Lung (tissue), 12 donors: Measurements from ENCODE around the gene PLCD3. TPM values are rescaled to one million over a fixed set of nuclear protein-coding genes. Genes with fewer than 3 reads are reported as not detected.

Experiments
- ATAC-seq: fragments of 200-7000 bp; cut with Tn5 transposase; one replicate; pipeline ENCODE4 v1.9.1; 2020; ENCODE audit warnings: moderate number of reproducible peaks; ENCODE audit not compliant: insufficient read depth, low FRiP score
- DNase-seq, 3 donors: peaks; one replicate each; pipeline ENCODE4 v3.0.0-alpha.2; 2013 to 2017
- H3K27ac ChIP-seq, 2 donors: one replicate each; pipeline ENCODE4 v1.5.1; 2013; ENCODE audit warnings: mild to moderate bottlenecking in 2 of 2, moderate library complexity in 2 of 2, control low read depth in 1 of 2, inconsistent platforms in 1 of 2, low read depth in 1 of 2, low read length in 1 of 2
- H3K27me3 ChIP-seq, 3 donors: one replicate each; pipeline ENCODE4 v1.5.1; 2013; ENCODE audit warnings: low read length in 2 of 3; ENCODE audit not compliant: control insufficient read depth in 3 of 3, insufficient read depth in 3 of 3
- H3K36me3 ChIP-seq, 4 donors: one replicate each; pipeline ENCODE4 v1.5.1; 2013; ENCODE audit warnings: low read length in 4 of 4, mild to moderate bottlenecking in 1 of 4, moderate library complexity in 1 of 4; ENCODE audit not compliant: control insufficient read depth in 4 of 4, insufficient read depth in 4 of 4
- H3K4me1 ChIP-seq, 5 donors: one replicate each; pipeline ENCODE4 v1.5.1; 2013; ENCODE audit warnings: low read length in 5 of 5, mild to moderate bottlenecking in 2 of 5, moderate library complexity in 1 of 5; ENCODE audit not compliant: control insufficient read depth in 5 of 5, insufficient read depth in 5 of 5
- H3K4me3 ChIP-seq: one replicate; pipeline ENCODE4 v1.5.1; 2013; ENCODE audit warnings: mild to moderate bottlenecking, control low read depth, moderate library complexity
- H3K9ac ChIP-seq, 2 donors: one replicate each; pipeline ENCODE4 v1.5.1; 2013; ENCODE audit warnings: low read length in 2 of 2, control low read depth in 1 of 2; ENCODE audit not compliant: insufficient read depth in 1 of 2
- H3K9me3 ChIP-seq, 4 donors: one replicate each; pipeline ENCODE4 v1.5.1; 2013; ENCODE audit warnings: low read length in 3 of 4, mild to moderate bottlenecking in 1 of 4, moderate library complexity in 1 of 4; ENCODE audit not compliant: control insufficient read depth in 4 of 4, insufficient read depth in 3 of 4
- CTCF ChIP-seq: IDR thresholded peaks from 2 replicates; pipeline ENCODE4 v1.5.1; 2012; ENCODE audit warnings: mild to moderate bottlenecking; ENCODE audit errors: control extremely low read depth, extremely low read depth
- WGBS, 2 donors: extraction: QIAGEN DNeasy Blood & Tissue Kit; methylation state at CpG; one replicate each; pipeline ENCODE4 v1.1.7; 2013; 5-methylcytosine and 5-hydroxymethylcytosine counted together
- polyA plus RNA-seq, 2 donors: library from polyadenylated mRNA; stranded (reverse); fragments of 200-250 nt; gene quantifications; one replicate each; pipeline ENCODE4 v1.2.1, GENCODE V29; 2013
- total RNA-seq, 2 donors: library from RNA; depleted of rRNA in 1 of 2; stranded (reverse); fragments of >200 nt in 1 of 2; gene quantifications; one replicate each; pipeline ENCODE4 v1.2.1, GENCODE V29; 2014 to 2021
- donor health status: control.
- donor health status: control.
- donor health status: Bipolar disorder and iron deficiency.
- donor health status: healthy.
- donor health status: DM: yes; HTN: yes; CAD: no.

The PLCD3 gene
- total and polyA plus RNA-seq, 4 donors: 3.6 to 43.3 (median 18.9) TPM

- no peak overlapping the region for H3K27ac ChIP-seq
- peaks cover 0 to 5% (median 0%) of the 10 kb centered on the region in 5 donors for H3K4me1 ChIP-seq
- no peak overlapping the region for H3K4me3 ChIP-seq
- H3K9ac ChIP-seq: no peak overlapping the region
- peaks cover 8 to 18% (median 10%) of the 10 kb centered on the region in 4 donors for H3K36me3 ChIP-seq
- ATAC-seq (no peak), DNase-seq (no peak)
- 92 to 98% methylated on average over 8 of the region's 8 CpGs for WGBS, 2 donors
- no peak for TF ChIP-seq CTCF
- no peaks in the 10 kb centered on the region for H3K9me3 ChIP-seq
- H3K27me3 ChIP-seq: no peaks in the 10 kb centered on the region
Measured at GRCh38 chr17:45070001-45070400, 62.3 kb downstream of the PLCD3 start.

GRCh38 chr17:45067637-45068036, 64.7 kb downstream of the PLCD3 start:
- TF ChIP-seq CTCF: no peak
- H3K4me1 ChIP-seq: peaks cover 0 to 6% (median 2%) of the 10 kb centered on the region in 5 donors
- no peak for ATAC-seq
- no peak overlapping the region for H3K27ac ChIP-seq
- no peak overlapping the region for H3K9ac ChIP-seq
- no peak for DNase-seq
- H3K4me3 ChIP-seq: no peak overlapping the region
- peaks cover 4 to 12% (median 8%) of the 10 kb centered on the region in 4 donors for H3K36me3 ChIP-seq
- H3K9me3 ChIP-seq: no peaks in the 10 kb centered on the region
- no peaks in the 10 kb centered on the region for H3K27me3 ChIP-seq
- 84 to 89% methylated on average over 2 of the region's 2 CpGs for WGBS, 2 donors

GRCh38 chr17:45063198-45063597, 69.1 kb downstream of the PLCD3 start:
- Histone ChIP-seq H3K4me1 (peaks cover 6 to 20% (median 10%) of the 10 kb centered on the region in 5 donors), H3K9me3 (no peaks in the 10 kb centered on the region), H3K9ac (no peak overlapping the region), H3K36me3 (peaks cover 0 to 7% (median 2%) of the 10 kb centered on the region in 4 donors), H3K4me3 (no peak overlapping the region), H3K27me3 (no peaks in the 10 kb centered on the region), H3K27ac (no peak overlapping the region)
- DNase-seq: no peak
- 40 to 63% methylated on average over 1 of the region's 1 CpG for WGBS, 2 donors
- no peak for ATAC-seq
- no peak for TF ChIP-seq CTCF

GRCh38 chr17:45061606-45062205, 70.6 kb downstream of the PLCD3 start:
- Histone ChIP-seq H3K27me3 (no peaks in the 10 kb centered on the region), H3K4me1 (peaks cover 5 to 20% (median 9%) of the 10 kb centered on the region in 5 donors), H3K9me3 (no peaks in the 10 kb centered on the region), H3K27ac (peak overlapping the region; percentile 79 to 96), H3K36me3 (peaks cover 0 to 7% (median 2%) of the 10 kb centered on the region in 4 donors), H3K9ac (peak overlapping the region; percentile 78 to 98), H3K4me3 (peak overlapping the region; percentile 87)
- 11 to 16% methylated on average over 15 of the region's 15 CpGs for WGBS, 2 donors
- no peak for TF ChIP-seq CTCF
- no peak for ATAC-seq
- no peak for DNase-seq
